ENCODE measurements around the gene SMARCA2.
A peak's percentile ranks its signal among the peaks of the same experiment; 100 is the strongest.

SMARCA2 gene

DNA sequence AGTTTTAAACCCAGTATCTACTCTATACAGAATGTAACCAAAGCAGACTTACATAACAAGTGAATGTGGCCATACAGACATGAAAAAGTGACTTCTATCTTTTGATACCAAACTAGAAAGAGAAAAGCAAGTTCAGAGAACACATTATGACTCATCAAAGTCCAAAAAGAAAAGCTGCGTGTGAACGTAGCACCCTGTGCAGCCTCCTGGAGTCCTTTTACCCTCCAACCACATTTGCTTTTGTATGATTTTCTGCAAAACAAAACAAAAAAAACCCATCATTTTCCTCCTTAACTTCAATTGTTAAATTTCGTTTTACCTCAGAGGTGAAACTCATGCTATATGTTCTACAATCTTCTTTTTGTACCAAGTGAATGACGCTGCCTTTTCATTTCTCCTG is 2.8 kb upstream of the SMARCA2 start:
- FAIRE-seq = peak; percentile 89
- peak; percentile 20 for DNase-seq (ENCODE audit: insufficient read length, low spot score)
- TF ChIP-seq POLR2AphosphoS5 (IDR thresholded peaks at IDR 0.05; ENCODE audit: low read depth, low read length) = no peak
- no peak for TF ChIP-seq TAF1 (IDR thresholded peaks at IDR 0.05; ENCODE audit: low read depth, low read length)
- no peak for TF ChIP-seq POU2F2 (IDR thresholded peaks at IDR 0.05; ENCODE audit: low read depth, low read length)
- no peak for TF ChIP-seq SPI1 (IDR thresholded peaks at IDR 0.05; ENCODE audit: low read depth, low read length)
- no peak for TF ChIP-seq POLR2A (IDR thresholded peaks at IDR 0.05; ENCODE audit: low read depth, low read length)
- no peak for TF ChIP-seq PAX5 (IDR thresholded peaks at IDR 0.05; ENCODE audit: insufficient read depth, low read length, severe bottlenecking)

DNA sequence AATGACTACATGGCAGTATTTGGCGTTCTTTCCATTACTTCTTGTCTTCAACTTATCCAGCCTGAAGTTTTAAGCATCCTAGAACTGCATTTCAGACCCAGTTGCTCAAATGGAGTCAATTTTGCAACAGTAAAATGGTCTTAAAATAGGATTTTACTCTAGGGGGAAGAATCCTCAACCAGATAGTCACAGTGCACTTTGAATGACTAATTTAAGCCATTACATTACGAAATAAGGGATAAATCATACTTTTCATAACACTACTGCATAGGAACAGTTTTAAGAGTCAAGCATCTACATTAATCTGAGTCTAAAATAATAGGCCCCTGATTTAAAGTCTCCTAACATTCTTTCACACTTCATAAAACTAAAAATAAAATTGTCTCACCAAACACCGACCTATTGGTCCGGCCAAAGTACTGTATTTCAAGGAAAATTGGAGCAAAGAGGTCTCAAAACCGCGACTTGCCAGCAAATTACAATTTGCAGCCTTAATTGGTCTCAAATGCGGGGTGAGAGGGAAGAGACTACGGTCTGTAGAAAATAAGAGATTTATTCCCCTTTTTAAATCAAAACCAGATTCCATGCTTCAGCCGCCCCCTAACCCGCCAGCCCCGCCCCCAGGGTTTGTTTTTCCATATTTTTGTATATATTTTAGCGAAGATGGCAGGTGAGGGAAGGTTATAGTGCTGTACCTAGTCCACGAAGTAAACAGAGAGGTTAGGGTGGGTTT is 1.2 kb upstream of the SMARCA2 start:
- DNase-seq (ENCODE audit: insufficient read length, low spot score) (no peak), FAIRE-seq (no peak)

DNA sequence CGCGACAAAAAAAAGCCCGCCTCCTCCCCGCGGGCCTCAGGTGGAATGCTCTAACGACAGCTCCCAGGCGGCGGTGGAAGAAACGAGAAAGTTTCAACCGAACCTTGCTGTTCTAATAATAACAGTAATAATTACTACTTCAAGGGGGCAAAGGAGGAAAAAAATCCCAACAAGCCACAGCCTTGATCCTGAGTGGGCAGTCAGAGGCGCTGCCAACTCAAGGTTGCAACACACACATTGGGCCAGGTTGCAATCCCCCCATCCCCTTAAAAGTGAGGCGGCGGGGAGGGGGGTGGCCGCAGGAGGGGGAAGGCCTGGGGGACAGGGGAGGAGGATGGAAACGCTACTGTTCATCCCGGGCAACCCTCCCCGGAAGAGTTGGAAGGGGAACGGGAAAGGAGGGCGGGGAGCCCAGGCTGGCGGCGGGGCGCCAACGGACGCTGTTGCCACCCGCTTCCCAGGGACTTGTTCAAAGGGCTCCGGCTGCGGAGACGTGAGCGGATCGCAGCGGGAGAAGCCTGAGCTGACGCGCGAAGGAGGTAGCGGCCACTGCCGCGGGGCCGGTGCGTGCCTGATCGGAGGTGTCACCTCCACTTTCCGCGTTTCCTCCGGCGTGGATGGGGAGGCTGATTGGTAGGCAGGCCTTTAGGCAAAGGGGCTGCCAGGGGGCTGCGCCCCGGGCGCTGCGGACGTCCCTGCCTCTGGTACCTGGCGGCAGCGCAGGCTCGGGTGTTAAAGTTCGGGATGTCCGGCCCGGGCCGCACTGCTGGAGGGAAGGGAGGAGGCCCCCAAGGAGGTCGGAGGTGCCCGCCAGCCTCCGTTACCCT is 647 bp downstream of the SMARCA2 start:
- DNase-seq (ENCODE audit: insufficient read length, low spot score) (peak; percentile 11), FAIRE-seq (peak; percentile 38)
- TF ChIP-seq POU2F2 (IDR thresholded peaks at IDR 0.05; ENCODE audit: low read depth, low read length) = 0 out of 2 replicates have a peak, but pooled peaks have one; percentile 13
- TF ChIP-seq POLR2A (IDR thresholded peaks at IDR 0.05; ENCODE audit: low read depth, low read length) = 0 out of 2 replicates have a peak, but pooled peaks have one; percentile 25
- peak; percentile 62 for TF ChIP-seq POLR2AphosphoS5 (IDR thresholded peaks at IDR 0.05; ENCODE audit: low read depth, low read length)
- TF ChIP-seq TAF1 (IDR thresholded peaks at IDR 0.05; ENCODE audit: low read depth, low read length) = no peak

More for the DNA sequence above, 1.2 kb upstream of the SMARCA2 start:
- TF ChIP-seq POLR2AphosphoS5 (IDR thresholded peaks at IDR 0.05; ENCODE audit: low read depth, low read length) = no peak
- no peak for TF ChIP-seq POLR2A (IDR thresholded peaks at IDR 0.05; ENCODE audit: low read depth, low read length)
- no peak for TF ChIP-seq SPI1 (IDR thresholded peaks at IDR 0.05; ENCODE audit: low read depth, low read length)
- TF ChIP-seq PAX5 (IDR thresholded peaks at IDR 0.05; ENCODE audit: insufficient read depth, low read length, severe bottlenecking) = no peak
- TF ChIP-seq POU2F2 (IDR thresholded peaks at IDR 0.05; ENCODE audit: low read depth, low read length) = no peak
- no peak for TF ChIP-seq TAF1 (IDR thresholded peaks at IDR 0.05; ENCODE audit: low read depth, low read length)

DNA sequence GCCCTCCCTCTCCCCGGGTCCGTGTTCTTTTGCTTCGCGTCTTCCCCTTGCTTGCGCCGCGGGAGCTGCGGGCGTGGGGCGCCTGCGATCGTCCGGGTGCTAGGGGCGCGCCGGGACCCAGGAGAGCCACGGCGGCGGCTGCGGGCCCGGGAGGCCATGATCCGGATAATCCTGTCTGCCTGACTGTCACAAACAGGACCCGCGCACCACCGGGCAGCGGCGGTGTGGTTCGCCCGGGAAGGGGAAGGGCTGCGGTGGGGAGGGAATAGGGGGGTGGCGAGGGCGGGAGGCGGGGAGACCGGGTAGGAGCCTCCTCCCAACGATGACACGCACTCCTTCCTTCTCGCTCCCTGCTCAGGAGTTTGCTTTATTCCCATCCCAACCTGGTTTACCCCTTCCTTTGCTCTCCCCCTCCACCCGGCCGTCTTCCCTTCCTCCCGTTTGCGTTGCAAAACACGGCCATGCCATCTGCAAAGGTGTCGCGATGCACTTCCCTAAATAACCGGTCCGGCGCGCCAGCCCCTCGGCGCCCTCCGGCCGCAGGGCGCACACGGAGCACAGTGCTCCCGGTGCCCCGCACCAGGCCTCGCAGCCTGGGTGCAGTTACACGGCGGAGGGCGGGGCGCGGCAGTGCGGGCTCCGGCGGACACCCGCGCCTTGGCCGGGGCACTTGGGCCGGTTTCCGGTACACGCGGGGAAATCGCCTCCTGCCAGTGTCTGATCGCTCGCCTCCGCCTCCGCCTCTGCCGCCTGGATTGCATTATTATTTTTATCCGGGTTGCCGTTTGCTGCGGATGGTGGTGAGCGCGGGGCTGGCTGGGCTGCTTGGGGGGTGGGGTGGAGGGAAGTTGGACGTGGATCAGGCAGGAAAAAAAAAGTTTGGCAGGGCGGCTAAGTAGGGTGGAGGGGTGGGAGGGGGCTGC is 1.5 kb downstream of the SMARCA2 start:
- peak; percentile 36 for DNase-seq (ENCODE audit: insufficient read length, low spot score)

DNA sequence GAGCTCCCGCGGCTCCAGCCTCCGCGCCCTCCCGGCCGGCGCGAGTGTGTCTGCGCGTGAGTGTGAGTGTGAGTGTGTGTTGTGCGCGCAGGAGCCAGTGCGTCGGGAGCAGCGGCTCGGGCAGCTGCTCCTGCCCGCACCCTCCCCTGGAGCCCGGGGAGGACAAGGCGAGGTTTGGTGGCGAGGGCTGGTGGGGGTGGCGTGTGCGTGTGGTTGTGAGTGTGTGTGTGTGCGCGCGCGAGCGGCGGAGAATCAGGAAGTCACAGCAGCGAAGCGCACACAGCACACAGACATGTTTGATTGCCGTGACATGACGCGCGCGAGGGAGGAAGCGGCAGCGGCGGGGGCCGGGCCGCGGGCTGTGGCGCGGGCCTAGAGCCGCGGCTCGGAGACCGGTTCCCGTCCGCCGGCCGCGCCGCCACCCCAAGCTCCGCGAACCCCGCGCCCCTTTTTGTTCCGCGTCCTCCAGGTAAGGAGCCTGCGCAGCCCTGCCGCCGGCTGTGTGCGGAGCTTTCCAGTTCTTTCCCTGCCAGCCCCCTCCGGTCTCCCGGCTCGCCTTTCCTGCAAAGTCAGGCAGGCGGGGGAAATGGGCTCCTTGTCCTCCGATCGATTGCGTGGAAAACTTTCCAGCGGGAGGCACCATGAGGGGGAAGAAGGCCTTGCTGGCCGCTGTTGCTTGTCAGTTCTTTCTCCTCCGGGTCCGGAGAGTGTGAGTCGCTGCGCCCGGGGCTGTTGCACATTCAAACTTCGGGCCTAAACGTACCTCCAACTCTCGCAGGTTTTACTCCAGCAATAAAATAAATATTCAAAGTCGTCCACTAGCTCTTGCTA is 2.4 kb downstream of the SMARCA2 start:
- DNase-seq (ENCODE audit: insufficient read length, low spot score) = peak; percentile 57
- TF ChIP-seq POU2F2 (IDR thresholded peaks at IDR 0.05; ENCODE audit: low read depth, low read length) (0 out of 2 replicates have a peak, but pooled peaks have one; percentile 29), POLR2A (IDR thresholded peaks at IDR 0.05; ENCODE audit: low read depth, low read length) (0 out of 2 replicates have a peak, but pooled peaks have one; percentile 40), SPI1 (IDR thresholded peaks at IDR 0.05; ENCODE audit: low read depth, low read length) (peak; percentile 67), PAX5 (IDR thresholded peaks at IDR 0.05; ENCODE audit: insufficient read depth, low read length, severe bottlenecking) (no peak), POLR2AphosphoS5 (IDR thresholded peaks at IDR 0.05; ENCODE audit: low read depth, low read length) (peak; percentile 60; the same call in 1 of the 2 replicates), TAF1 (IDR thresholded peaks at IDR 0.05; ENCODE audit: low read depth, low read length) (peak; percentile 73; the same call in 1 of the 2 replicates)
- peak; percentile 95 for FAIRE-seq

More for the DNA sequence above, 1.5 kb downstream of the SMARCA2 start:
- TF ChIP-seq SPI1 (IDR thresholded peaks at IDR 0.05; ENCODE audit: low read depth, low read length) = peak; percentile 83
- TF ChIP-seq POU2F2 (IDR thresholded peaks at IDR 0.05; ENCODE audit: low read depth, low read length) = no peak
- TF ChIP-seq POLR2AphosphoS5 (IDR thresholded peaks at IDR 0.05; ENCODE audit: low read depth, low read length) = no peak
- TF ChIP-seq PAX5 (IDR thresholded peaks at IDR 0.05; ENCODE audit: insufficient read depth, low read length, severe bottlenecking) = no peak
- no peak for TF ChIP-seq TAF1 (IDR thresholded peaks at IDR 0.05; ENCODE audit: low read depth, low read length)
- FAIRE-seq = peak; percentile 84

DNA sequence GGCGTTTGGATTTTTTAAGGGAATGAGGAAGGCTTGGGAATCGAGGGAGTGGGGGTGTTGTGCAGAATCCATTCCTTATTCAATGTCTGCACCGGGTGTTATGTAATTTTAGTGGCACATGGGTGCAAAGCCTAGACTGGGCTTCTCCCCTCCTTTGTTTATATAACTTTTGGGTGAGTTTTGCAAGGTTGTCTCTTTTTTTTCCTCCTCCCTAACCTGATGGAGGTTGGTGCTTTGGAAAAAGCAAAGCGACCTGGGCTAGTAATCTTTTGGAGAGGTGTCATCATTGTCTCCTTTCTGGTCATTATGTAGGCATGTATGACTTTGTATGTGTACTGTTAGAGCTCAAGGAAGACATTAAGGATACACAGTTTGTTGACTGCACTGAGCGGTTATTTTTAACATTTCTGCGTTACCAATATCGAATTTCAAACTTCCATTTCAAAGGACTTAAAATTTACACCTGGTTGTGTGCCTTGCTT is 3.1 kb downstream of the SMARCA2 start:
- TF ChIP-seq POLR2A (IDR thresholded peaks at IDR 0.05; ENCODE audit: low read depth, low read length) (no peak), SPI1 (IDR thresholded peaks at IDR 0.05; ENCODE audit: low read depth, low read length) (no peak), TAF1 (IDR thresholded peaks at IDR 0.05; ENCODE audit: low read depth, low read length) (no peak), POLR2AphosphoS5 (IDR thresholded peaks at IDR 0.05; ENCODE audit: low read depth, low read length) (0 out of 2 replicates have a peak, but pooled peaks have one; percentile 10)
- DNase-seq (ENCODE audit: insufficient read length, low spot score) (no peak), FAIRE-seq (peak; percentile 55)

DNA sequence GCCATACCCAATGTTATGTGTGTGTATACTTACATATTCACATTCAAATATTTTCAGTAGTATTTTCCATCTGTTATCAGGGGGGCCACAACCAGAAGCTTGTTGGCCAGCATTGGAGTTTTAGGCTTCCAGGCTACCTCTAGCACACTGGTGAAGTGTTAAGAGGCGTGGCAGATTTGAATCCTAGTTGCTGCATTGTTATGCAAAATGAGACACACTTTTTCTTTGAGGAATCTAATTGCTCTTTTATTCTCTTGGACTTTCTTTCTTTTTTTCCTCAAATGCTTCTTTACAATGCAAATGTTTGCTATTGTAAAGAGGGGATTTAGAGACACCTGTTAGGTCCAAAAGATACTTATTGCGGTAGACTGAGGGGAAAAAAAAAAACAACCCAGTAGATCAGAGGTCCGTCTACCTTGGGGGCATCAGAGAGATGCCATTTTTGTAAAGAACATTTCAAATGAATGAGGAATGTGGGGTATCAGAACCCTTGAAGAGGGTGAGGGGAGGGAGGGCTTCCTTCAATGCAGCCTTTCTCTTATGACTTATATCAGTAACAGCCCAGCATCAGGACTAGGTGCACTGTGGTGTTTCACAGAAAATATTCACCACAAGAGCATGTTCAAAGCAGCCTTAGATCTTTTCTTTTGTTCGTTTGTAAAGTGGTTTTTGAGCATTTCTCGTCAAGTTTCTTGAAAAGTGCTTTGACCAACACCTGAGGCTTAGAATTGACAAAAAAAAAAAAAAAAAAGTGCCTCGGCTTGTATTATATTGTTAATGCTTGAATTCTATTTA is 3.8 kb downstream of the SMARCA2 start:
- DNase-seq (ENCODE audit: insufficient read length, low spot score) (no peak), FAIRE-seq (no peak)
- TF ChIP-seq TAF1 (IDR thresholded peaks at IDR 0.05; ENCODE audit: low read depth, low read length) (no peak), POLR2A (IDR thresholded peaks at IDR 0.05; ENCODE audit: low read depth, low read length) (no peak), POU2F2 (IDR thresholded peaks at IDR 0.05; ENCODE audit: low read depth, low read length) (no peak), SPI1 (IDR thresholded peaks at IDR 0.05; ENCODE audit: low read depth, low read length) (no peak), PAX5 (IDR thresholded peaks at IDR 0.05; ENCODE audit: insufficient read depth, low read length, severe bottlenecking) (no peak), POLR2AphosphoS5 (IDR thresholded peaks at IDR 0.05; ENCODE audit: low read depth, low read length) (no peak)

Data from GM12891 (cell line).